NCI-H524 treated with DMSO at 0.1 percent for 48 hours (cell line): ENCODE measurements around the gene GEMIN7.

Source experiments
- DNase-seq: peaks from one replicate; lab custom pipeline; 2025; lab: John Stamatoyannopoulos, UW

The GEMIN7 gene

DNA sequence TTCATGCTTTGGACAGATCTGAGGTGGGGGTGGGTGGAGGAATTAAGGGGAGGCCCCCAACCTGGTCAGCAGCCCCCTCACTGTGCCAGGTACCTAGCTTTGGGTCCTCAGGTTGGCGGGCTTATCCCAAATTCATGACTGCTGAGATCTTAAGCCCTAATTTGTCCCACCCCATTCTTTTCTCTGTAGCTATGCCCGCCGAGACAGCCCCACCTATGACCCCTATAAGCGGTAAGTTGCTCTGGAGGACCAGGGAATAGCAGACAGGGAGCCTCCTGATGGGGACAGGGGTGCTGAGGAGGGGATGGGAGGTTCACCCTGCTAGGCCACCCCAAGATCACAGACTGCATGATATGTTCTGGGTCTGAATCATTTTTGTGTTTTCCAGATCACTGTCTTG lies 17.1 kb upstream of the GEMIN7 start:
- DNase-seq, result no peak

DNA sequence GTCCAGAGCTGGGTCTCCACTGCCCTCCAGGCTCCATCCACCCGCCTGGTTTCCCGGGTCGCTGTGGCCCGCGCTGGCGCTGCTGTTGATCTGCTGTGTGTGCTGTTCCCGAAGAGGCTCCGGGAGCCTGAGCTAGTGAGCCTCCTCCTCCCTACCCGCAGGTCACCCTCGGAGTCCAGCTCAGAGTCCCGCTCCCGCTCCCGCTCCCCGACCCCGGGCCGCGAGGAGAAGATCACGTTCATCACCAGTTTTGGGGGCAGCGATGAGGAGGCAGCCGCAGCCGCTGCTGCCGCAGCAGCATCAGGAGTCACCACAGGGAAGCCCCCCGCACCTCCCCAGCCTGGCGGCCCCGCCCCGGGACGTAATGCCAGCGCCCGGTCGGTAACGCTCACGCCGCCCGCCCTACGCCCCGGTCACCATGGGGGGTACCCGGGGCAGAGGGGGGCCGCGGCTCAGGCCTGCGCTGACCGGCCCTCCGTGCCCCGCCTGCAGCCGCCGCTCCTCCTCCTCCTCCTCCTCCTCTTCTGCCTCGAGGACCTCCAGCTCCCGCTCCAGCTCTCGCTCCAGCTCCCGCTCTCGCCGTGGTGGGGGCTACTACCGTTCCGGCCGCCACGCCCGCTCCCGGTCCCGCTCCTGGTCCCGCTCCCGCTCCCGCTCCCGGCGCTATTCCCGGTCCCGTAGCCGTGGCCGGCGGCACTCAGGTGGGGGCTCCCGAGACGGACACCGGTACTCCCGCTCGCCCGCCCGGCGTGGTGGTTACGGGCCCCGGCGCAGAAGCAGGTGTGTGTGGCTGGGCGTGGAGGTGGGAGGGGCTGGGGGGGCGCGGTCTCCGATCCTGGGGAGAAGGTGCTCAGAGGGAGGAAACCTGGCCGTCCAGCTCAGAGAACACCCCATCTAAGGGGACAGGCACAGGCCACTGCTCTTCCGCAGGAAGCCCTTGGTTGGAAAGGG lies 14.9 kb upstream of the GEMIN7 start:
- no peak for DNase-seq

DNA sequence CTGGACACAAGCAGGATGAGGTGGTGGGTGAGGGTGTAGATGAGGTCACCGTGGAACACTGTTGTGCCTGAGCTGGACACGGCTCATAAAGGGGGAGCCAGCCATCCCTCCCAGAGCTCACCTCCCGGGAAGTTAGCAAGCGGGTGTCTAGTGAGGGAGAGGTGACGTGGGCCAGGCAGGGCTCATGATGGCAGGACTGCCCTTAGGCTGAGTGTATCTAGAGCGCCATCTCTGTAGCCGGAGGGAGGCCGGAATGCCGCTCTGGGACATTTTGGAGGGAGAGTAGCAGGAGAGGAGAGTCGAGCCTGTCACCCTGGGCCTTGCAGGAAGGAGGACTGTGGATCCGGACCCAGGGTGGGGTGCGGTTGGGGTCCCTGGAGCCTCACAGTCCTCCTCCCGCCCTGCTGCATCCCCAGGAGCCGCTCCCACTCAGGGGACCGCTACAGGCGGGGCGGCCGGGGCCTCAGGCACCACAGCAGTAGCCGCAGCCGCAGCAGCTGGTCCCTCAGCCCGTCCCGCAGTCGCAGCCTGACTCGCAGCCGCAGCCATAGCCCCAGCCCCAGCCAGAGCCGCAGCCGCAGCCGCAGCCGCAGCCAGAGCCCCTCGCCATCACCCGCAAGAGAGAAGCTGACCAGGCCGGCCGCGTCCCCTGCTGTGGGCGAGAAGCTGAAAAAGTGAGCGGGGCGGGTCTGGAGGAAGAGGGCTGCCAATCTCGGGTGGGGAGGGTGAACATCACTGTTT lies 12.0 kb upstream of the GEMIN7 start:
- DNase-seq, result no peak

DNA sequence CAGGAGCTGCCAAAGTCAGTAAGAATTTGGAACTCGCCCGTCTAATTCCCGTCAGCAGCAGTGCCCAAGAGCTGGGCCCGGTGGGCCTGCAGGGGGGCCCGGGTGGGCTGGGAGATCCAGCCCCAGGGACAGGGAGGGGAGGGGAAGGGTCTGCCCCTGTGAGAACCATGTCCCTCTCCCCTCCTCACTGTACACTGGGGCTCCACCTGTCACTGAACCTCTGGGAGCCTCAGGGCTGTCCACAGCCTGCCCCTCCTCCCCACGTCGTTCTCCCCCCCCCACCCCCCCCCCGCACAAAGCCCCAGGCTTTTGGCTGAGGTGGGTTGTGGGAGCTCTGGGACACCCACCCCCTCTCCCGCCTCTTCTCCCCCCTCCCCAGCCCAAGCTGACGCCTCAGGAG lies 11.0 kb upstream of the GEMIN7 start:
- no peak for DNase-seq

DNA sequence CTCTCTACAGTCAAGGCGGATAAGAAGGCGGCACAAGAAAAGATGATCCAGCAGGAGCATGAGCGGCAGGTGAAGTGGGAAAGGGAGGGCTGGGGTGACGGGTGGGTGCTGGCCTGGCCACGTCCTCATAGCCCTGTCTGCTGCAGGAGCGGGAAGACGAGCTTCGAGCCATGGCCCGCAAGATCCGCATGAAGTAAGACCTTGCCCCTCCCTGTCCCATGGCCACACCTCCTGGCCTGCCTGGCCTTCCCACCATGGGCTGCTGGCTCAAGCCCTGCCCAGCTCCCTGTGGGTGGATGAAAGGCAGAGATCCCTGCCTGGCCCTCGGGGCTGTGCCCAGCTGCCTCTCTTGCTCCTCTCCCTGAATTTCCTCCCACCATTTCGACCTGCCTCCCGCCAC lies 10.0 kb upstream of the GEMIN7 start:
- no peak for DNase-seq

DNA sequence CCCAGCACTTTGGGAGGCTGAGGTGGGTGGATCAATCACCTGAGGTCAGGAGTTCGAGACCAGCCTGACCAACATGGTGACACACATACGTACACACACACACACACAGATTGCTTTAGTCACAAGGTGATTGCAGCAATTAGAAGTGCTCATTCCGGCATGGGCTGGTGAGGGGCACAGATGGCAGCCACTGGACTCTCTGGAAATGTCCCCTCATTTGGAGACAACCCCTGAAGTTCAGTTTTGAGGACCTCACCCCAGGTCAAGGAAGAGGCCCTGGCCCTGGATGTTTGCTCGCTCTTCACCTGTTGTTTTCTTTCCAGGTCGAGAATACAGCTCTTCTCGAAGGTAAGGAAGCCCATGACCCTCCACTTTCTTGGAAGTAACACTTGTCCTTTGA lies 8.8 kb upstream of the GEMIN7 start:
- DNase-seq, result no peak

DNA sequence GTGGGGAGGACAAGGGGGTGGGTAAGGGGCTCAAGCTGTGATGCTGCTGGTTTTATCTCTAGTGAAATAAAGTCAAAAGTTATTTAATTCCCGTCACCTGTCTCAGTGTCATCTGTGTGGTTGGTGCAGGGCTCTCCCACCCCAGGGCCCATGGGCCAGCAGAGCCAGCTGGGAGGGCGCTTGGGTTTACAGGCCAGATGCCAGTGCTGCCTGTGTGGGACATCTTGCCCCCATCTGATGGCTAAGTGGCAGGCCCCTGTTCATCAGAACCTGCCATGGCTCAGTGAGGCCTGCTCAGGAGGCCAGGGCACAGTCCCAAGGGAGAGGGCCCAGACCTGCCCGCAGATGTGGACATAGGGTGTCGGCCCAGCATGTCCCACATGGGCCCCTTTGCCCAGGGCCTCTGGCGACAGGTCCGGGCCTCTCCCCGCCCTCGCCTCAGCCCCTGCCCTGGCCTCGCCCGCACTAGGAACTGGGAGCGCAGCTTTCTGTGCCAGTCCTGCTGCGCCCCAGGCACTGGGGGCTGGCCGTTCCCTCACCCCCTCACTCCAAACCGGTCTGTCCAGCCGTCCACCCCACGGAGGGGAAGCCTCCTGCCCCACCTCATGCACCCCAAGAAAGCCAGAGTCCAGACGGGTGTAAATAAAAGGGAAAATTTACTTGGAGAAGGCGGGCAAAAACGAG lies 8.1 kb upstream of the GEMIN7 start:
- no peak for DNase-seq

DNA sequence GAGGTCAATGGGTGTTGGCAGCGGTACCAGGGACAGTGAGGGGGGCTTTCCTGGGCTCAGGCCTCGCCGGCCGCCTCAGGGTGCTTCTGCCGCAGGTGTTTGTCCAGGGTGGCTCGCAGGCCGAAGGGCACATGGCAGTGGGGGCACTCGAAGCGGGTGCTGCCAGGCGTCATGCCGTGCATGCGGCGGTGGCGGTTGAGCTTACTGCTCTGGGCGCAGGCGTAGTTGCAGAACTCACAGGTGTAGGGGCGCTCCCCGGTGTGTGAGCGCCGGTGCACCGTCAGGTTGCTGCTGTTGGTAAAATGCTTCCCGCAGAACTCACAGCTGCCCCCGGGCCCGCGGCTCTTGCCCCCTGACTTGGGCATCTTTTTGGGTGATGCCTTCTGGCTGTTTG lies 7.5 kb upstream of the GEMIN7 start:
- DNase-seq, result no peak

DNA sequence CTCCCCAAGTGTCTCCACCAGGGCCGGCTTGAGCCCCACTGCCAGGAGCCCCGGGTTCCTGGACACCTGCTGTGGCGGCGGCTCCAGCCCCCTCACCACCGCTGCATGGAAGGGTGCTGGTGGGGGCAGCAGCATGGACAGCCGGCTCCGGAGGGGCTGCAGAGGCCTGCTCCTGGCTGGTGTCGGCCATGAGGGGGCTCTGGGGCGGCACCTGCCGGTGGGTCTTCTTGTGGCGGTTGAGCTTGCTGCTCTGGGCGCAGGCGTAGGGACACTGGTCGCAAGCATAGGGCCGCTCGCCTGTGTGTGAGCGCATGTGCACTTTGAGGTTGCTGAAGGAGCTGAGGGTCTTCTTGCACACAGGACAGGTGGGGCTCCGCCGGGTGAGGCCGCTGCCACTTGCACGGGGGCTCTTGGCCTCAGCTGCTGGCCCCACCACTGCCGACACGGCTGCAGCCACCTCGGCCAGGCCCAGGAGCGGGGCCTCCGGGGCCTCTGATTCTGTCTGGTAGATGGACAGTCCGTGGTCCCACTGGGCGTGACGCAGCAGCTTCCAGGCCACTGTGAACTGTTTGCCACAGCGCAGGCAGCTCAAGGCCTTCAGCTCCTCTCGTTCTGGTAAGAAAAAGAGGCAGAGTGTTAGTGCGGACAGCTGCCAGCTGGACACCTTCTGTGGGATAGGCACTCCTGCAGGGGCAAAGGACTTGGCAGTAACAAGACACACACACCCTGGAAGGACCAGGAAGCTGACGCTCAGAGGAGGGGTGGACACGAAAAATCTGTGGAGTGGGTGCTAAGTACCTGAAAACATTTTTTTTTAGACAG lies 6.9 kb upstream of the GEMIN7 start:
- DNase-seq, result no peak

DNA sequence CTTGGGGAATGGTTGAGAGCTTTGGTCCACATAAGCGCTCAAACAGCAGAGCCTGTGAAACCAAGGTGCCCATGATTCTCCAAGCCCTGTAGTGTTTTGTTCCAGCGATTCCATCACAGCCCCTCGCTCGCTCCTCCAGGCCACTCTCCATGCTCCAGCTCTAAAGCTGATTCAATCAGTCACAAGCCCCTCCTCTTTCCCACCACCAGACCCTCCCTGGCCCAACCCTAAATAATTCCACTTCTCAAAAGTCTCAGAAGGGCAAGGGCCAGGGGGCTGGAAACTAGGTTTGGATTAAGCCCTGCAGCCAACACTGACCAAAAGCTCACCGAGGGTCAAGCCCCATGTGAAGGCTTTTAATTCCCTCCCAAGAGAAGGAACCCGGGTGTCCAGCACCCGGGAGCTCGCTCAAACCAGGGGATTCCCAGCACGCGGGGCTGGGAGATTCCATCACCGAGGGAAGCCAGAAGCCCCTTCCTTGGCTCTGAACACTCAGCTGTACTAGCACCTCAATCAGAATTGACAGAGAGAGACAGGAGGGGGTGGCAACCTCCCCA lies 4.2 kb upstream of the GEMIN7 start:
- DNase-seq, result no peak

DNA sequence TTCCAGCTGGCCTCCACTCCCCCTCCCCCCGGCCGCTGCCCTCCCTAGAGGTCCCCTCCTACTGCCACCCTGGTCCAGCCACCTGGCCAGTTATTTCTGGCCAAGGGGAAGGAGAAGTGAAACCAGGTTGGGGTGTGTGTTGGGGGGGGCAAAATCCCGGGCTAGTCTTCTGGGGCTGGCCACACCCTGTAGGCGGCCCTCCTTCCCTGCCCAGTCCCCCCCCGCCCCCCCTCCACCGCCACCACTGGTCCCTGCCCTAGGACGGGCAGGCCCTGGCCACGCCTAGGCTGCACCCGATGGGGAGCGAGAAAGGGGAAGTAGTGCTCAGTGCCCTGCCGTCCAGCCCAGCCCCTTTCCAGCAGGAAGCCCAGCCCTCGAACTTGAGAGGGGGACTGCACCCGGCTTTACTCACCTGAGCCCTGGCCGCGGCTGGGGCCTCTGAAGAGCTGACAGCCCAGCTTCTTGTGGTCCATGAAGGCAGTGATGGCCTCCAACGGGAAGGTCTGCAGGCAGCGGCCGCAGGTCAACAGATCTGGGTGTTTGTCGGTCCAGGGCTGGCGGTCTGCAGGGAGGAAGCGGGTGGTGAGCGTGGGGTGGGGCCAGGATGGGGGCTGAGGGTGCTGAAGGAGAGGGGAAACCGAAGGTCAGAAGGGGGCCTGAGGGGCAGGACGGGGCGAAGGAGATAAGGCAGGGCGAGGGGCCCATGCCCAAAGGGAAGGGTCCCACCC lies 3.6 kb upstream of the GEMIN7 start:
- peak; percentile 21 for DNase-seq

DNA sequence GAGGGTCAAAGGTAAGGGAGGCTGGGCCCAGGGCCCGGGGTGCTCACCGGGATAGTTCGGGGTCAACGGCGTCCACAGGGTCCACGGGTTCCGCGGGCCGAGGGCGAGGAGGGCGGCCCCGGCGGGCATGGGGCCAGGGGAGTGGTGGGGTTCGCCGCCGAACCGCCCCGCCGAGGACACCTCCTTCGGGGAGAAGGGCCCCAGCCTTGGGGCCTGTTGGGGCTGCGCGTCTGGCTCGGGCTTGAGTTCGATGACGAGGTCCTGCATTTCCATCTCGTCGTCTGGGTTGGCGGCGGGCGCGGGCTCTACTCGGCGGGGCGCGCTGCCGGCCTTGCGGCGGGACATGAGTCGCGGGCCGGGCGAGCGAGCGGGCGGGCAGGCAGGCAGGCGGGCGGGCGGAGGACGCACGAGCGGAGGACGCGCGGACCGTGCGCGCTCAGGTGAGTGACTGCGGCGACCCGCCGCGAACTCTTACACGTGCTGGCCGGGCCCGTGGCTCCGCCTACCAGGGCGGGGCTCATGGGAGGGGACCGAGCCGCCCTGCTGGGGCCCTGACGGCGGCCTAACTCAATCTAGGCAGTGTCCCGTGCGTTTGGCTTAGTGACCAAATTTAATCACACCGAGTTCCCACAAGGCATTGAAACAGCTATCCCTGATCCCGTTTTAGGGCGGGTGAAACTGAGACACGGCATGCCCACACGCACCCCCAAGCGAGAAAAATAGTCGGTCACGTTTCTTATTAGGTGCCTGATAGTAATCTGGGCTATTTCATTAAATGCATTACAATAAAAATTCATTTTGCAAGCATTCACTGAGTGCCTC lies 2.8 kb upstream of the GEMIN7 start, which contains the start of gene ZNF296:
ZNF296 (minus strand) TSS at position 450 of the 822 bp plus-strand sequence; CDS start at position 345, 105 bp downstream.
- peak; percentile 4 for DNase-seq

DNA sequence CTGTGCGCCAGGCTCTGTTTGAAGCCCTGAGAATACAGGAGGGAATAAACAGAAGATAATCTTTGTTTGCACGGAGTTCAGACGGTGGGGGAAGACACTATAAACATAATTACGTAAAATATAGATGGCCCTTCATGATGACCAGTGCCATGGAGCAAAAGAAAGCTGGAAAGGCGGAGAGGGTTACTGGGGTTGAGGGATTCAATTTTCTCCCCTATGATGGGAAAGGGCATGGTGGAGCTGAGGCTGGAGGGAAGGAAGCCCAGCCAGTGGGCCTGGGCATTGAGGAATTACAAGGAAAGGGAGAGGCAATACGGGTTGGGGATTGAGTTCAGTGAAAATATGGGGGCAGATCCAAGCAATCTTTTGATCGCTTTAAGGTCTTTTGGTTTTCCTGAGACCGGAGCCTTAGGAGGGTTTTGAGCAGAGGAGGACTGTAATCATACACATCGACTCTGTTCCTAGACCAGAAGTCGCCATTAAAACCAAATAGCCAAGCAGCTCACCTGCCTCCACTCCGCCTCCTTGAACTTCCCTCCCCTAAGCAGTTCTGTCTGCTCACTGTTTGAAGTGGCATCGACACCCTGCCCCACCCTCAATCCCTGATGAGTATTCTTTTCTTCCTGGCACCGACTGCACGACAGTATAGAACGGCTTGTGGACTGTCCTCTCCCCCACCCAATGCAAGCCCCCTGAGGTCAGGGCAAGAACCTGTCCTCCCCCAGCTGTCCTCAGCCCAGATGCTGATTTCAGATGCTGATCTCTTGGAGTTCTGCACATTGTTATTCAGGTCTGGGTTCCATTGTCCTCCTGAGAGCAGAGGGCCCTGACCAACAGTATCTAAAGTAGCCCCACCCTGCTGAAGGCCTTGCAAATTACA lies 2.0 kb upstream of the GEMIN7 start:
- DNase-seq, result no peak

DNA sequence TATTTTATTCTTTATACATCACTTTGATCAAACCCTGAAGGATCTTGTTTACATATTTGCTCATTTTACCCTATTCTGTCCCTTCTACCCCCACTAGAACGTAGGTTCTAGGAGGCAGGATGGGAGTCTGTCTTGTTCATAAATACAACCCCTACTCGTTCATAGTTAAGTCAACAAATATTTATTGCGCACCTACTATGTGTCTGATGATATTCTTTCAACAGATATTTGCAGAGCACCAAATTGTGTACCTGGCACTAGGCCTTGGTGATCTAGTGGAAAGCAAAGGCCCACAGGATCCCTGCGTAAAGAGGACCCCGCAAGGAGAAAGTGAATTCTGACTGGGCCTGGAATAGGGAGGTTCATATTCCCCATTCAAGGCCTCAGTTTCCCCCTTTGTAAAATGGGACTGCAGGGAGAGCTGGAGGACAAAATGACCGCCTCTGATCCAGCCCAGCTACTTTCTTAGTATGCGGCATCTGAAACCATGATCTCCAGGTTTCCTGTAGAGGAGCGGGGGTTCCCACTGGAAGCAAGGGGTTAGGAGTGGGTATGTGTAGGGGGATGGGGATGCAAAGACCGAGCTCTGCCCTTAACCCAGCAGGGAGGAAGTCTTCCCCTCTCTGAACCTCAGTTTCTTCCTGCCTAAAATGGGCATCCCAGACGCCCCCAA lies 534 bp upstream of the GEMIN7 start:
- DNase-seq, result no peak

DNA sequence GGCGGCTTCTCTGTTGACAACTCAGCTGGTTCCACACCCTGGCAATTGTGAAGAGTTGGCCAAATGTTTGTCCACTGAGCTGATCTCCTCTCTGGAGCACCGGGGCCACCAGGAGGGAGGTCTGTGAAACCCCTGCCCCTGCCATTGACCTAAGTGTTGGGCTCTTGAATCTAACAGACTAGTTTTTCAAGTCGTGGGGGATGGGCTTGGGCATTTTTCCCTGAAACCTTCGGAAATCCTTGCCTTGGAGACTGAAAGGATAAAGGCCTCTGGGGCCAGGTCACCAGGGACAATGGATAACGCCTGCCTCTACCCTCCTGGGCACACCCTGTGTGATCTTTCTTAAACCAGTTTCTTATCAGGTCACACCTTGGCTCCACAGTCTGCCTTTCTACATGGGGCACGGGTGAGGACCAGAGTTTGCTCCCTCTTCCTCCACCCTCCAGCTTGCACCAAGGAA lies 881 bp downstream of the GEMIN7 start:
- no peak for DNase-seq

DNA sequence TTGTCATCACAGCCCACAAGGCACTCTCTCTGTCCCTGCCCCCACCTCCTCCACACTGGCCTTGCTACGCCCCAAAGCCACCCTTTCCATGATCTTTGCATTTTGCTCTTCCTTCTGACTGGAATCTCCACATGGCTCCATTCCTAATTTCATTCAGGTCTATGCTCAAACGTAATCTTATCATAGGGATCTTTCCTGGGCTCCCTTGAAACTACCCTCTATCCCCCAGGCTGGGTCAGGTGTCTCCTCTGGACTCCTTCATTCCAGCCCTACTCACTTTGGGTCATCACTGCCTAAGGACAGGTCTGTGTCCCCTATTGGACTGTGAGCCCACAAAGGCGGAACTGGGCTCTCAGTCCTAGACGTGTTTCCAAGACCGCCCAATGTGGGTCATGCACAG lies 3.1 kb downstream of the GEMIN7 start:
- no peak for DNase-seq

DNA sequence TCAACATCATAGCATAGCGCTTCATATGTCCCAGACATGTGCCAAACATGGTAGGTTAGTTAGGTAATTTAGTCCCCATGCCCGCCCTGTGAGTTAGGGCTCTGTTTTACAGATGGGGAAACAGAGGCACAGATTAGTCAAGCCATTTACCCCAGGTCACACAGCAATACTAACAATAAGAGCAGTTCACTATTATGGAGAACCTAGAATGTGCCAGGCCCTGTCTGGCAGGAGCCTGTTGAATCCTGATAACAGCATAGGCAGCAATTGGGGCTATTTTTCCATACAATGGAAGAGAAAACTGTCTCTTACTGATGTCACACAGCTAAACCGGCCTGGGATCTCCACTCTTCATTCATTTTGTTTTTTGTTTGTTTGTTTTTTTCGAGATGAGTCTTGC lies 7.4 kb downstream of the GEMIN7 start:
- no peak for DNase-seq

DNA sequence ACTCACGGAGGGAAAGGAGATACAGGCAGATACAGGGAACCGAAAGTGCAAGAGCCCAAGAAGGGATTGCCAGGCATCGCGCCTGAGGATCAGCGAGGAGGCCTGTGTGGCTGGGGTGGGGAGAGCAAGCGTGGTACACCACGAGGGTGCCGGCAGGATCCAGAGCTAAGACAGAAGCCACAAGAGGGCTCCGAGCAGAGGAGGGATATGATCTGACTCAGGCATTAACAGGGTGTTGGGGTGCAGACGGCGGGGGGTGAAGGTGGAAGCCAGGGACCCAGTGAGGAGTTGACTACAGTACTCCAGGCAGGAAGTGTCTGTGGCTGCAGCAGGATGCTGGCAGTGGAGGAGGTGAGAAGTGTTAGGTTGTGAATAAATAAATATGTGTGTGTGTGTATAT lies 8.5 kb downstream of the GEMIN7 start:
- no peak for DNase-seq
